Kidney (tissue), 14 donors: Measurements from ENCODE around the gene CD2BP2. TPM values are rescaled to one million over a fixed set of nuclear protein-coding genes. Genes with fewer than 3 reads are reported as not detected.
A peak's percentile ranks its signal among the peaks of the same experiment; 100 is the strongest.

Experiments used
- DNase-seq, 5 donors: peaks; one replicate each; pipeline ENCODE4 v3.0.0-alpha.2; 2013 to 2020
- FAIRE-seq: peaks from 2 replicates; lab custom pipeline; 2012; peaks lifted over from hg19 to GRCh38; lab: Jason Lieb, UNC
- H3K27ac ChIP-seq, 2 donors: one replicate each; pipeline ENCODE4 v1.7.0; 2013; ENCODE audit warnings: low read depth in 2 of 2, low read length in 2 of 2, inconsistent platforms in 1 of 2
- H3K27me3 ChIP-seq: one replicate; pipeline ENCODE4 v1.7.1; 2013; ENCODE audit warnings: low read length, inconsistent platforms; ENCODE audit not compliant: control insufficient read depth, insufficient read depth
- H3K36me3 ChIP-seq, 3 donors: one replicate each; pipeline versions ENCODE4 v1.7.0 to v1.7.1; 2013; ENCODE audit warnings: low read length in 3 of 3, control low read depth in 1 of 3, inconsistent platforms in 1 of 3; ENCODE audit not compliant: insufficient read depth in 3 of 3, control insufficient read depth in 2 of 3
- H3K4me1 ChIP-seq, 3 donors: one replicate each; pipeline versions ENCODE4 v1.7.0 to v1.7.1; 2013; ENCODE audit warnings: low read length in 3 of 3, inconsistent platforms in 1 of 3, low read depth in 1 of 3; ENCODE audit not compliant: control insufficient read depth in 2 of 3, insufficient read depth in 2 of 3
- H3K4me3 ChIP-seq, 3 donors: one replicate each; pipeline versions ENCODE4 v1.7.0 to v1.8.1; 2013; ENCODE audit warnings: low read length in 3 of 3, control low read depth in 1 of 3, inconsistent platforms in 1 of 3
- H3K9ac ChIP-seq, 3 donors: one replicate each; pipeline versions ENCODE4 v1.7.0 to v1.7.1; 2013; ENCODE audit warnings: low read length in 3 of 3, control low read depth in 1 of 3, inconsistent platforms in 1 of 3
- H3K9me3 ChIP-seq, 3 donors: one replicate each; pipeline versions ENCODE4 v1.7.0 to v1.7.1; 2013; ENCODE audit warnings: low read length in 3 of 3, control low read depth in 1 of 3, inconsistent platforms in 1 of 3; ENCODE audit not compliant: control insufficient read depth in 2 of 3, insufficient read depth in 1 of 3
- CTCF ChIP-seq: IDR thresholded peaks from 3 replicates; pipeline ENCODE4 v1.5.1; 2012; ENCODE audit warnings: mild to moderate bottlenecking, moderate library complexity, borderline replicate concordance; ENCODE audit not compliant: insufficient read depth; ENCODE audit errors: extremely low read depth
- intact Hi-C: fragments of 100-400 bp; cut with DNase I; formaldehyde crosslinking; loops from one replicate; pipeline ENCODE4 v1.11.1; 2022
- polyA plus RNA-seq: library from polyadenylated mRNA; stranded (reverse); fragments of 350-450 nt; fragmentation: Illumina TruSeq; extraction: RNeasy Lipid Tissue Mini Kit (QIAGEN cat#74804); gene quantifications from one replicate; pipeline ENCODE4 v1.2.3, GENCODE V29; 2014; ENCODE audit warnings: low read depth, low replicate concordance; ENCODE audit not compliant: insufficient read depth
- total RNA-seq: library from RNA; stranded (reverse); fragmentation: NEBNext Ultra II Directional; extraction: Animal tissue kit (Norgen Biotek cat#: 25700); gene quantifications from one replicate; pipeline ENCODE4 v1.2.1, GENCODE V29; 2021
- donor health status: control.
- donor health status: control.
- donor health status: control.
- donor health status: control.
- donor health status: control.
- donor health status: DM: yes; HTN: yes; CAD: no.
- donor health status: Normal renal cell carcinoma (clear cell type).

CD2BP2 gene
- total and polyA plus RNA-seq, 2 donors from 2014 or later: 61.8 to 68.1 TPM

GRCh38 chr16:30351001-30351441, 4.1 kb downstream of the CD2BP2 start:
- no peak for DNase-seq
- TF ChIP-seq CTCF: no peak
- Histone ChIP-seq H3K9ac (no peak overlapping the region), H3K9me3 (no peaks in the 10 kb centered on the region), H3K27ac (no peak overlapping the region), H3K36me3 (peaks cover 0 to 20% (median 2%) of the 10 kb centered on the region in 3 donors), H3K4me1 (peaks cover 0 to 28% (median 24%) of the 10 kb centered on the region in 3 donors), H3K4me3 (no peak overlapping the region), H3K27me3 (no peaks in the 10 kb centered on the region)
- FAIRE-seq: no peak
- intact Hi-C loops: no loop called here

- intact Hi-C loops: no loop called here
- Histone ChIP-seq H3K36me3 (peaks cover 0 to 20% (median 2%) of the 10 kb centered on the region in 3 donors), H3K4me3 (no peak overlapping the region), H3K27me3 (no peaks in the 10 kb centered on the region), H3K4me1 (peaks cover 0 to 21% (median 19%) of the 10 kb centered on the region in 3 donors), H3K27ac (peak overlapping the region in 1 of 2 donors; percentile 11), H3K9me3 (no peaks in the 10 kb centered on the region), H3K9ac (no peak overlapping the region)
- FAIRE-seq: no peak
- no peak for DNase-seq
- no peak for TF ChIP-seq CTCF
Measured at GRCh38 chr16:30350134-30350871, 4.8 kb downstream of the CD2BP2 start.

GRCh38 chr16:30349675-30350074, 5.4 kb downstream of the CD2BP2 start:
- Histone ChIP-seq H3K36me3 (peaks cover 0 to 20% (median 2%) of the 10 kb centered on the region in 3 donors), H3K27me3 (no peaks in the 10 kb centered on the region), H3K9me3 (no peaks in the 10 kb centered on the region), H3K4me3 (no peak overlapping the region), H3K27ac (no peak overlapping the region), H3K9ac (no peak overlapping the region), H3K4me1 (peaks cover 0 to 21% (median 19%) of the 10 kb centered on the region in 3 donors)
- no peak for FAIRE-seq
- intact Hi-C loops: no loop called here
- TF ChIP-seq CTCF: no peak
- DNase-seq: peak in 1 of 5 donors; percentile 12
